Tongue (tissue), 2 donors: ENCODE data around the gene EYA3. TPM values are rescaled to one million over a fixed set of nuclear protein-coding genes. Genes with fewer than 3 reads are reported as not detected.

Experiments used
- DNase-seq: peaks from one replicate; pipeline ENCODE4 v3.0.0-alpha.2; 2015
- total RNA-seq: library from RNA; depleted of rRNA; stranded (reverse); fragments of >200 nt; gene quantifications from one replicate; pipeline ENCODE4 v1.2.3, GENCODE V29; 2014

The EYA3 gene
- total RNA-seq, 1 donor from 2014 or later, result 15.1 TPM

DNA sequence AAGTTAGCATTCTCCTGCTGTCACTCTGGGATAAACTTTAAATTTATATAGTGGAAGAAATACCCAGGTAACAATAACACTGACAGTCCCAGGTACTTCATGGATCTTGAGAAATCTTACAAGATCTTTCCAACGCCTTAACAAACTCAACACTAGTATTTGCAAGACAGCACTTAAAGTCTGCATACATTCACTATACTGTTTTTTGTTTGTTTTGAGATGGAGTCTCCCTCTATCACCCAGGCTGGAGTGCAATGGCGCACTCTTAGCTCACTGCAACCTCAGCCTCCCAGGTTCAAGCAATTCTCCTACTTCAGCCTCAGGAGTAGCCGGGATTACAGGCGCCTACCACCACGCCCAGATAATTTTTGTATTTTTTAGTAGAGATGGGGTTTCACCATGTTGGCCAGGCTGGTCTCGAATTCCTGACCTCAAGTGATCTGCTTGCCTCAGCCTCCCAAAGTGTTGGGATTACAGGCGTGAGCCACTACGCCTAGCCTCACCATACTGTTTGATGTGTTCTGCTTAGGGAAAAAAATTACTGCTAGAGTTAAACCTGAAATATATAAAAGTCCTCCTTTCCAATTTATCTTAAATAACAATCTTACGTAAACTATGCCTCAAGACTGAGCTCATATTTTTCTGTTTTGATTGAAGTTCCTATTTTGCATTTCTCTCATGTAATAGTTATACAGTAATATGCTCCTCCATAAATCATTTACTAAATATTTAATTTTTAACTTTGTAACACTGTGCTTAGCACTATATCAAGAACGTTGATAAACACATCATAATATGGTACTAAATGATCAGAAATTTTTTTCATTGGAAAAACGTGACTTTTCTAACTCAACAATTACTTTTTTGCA lies 17.5 kb downstream of the EYA3 start:
- no peak for DNase-seq

DNA sequence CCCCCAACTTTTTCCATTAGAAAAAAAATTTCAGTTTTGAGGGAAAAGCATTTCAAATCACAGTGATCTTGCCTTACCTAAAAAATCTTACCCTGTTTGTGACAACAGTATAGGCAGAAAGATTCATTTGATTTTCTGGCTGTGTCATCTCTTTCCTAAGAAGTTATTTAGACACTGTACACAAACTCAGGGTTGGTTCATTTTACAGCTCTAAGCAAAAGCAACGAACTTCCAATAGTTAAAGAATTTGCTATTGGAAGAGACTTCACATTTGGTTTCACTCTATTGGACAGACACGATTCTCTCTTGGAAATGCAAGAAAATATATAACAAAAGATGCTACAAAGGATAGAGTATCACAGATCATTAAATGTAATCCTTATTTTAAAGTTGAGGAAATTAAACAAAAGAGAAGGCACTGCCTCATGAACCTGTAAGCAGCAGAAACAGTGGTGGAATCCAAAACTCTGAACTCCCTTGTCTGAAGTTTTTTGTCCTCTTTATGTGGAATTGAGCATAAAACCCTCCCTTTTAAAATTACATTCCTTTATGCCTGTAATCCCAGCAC lies 20.8 kb downstream of the EYA3 start:
- DNase-seq, result no peak

- no peak for DNase-seq
Measured at GRCh38 chr1:28066393-28067154, 21.8 kb downstream of the EYA3 start.

GRCh38 chr1:28064064-28064463 lies 24.3 kb downstream of the EYA3 start:
- DNase-seq, result no peak

GRCh38 chr1:28062806-28063205 lies 25.6 kb downstream of the EYA3 start:
- DNase-seq, result no peak

GRCh38 chr1:28058971-28059878 lies 29.2 kb downstream of the EYA3 start:
- no peak for DNase-seq

- DNase-seq, result no peak
Measured at GRCh38 chr1:28058168-28058567, 30.2 kb downstream of the EYA3 start.

DNA sequence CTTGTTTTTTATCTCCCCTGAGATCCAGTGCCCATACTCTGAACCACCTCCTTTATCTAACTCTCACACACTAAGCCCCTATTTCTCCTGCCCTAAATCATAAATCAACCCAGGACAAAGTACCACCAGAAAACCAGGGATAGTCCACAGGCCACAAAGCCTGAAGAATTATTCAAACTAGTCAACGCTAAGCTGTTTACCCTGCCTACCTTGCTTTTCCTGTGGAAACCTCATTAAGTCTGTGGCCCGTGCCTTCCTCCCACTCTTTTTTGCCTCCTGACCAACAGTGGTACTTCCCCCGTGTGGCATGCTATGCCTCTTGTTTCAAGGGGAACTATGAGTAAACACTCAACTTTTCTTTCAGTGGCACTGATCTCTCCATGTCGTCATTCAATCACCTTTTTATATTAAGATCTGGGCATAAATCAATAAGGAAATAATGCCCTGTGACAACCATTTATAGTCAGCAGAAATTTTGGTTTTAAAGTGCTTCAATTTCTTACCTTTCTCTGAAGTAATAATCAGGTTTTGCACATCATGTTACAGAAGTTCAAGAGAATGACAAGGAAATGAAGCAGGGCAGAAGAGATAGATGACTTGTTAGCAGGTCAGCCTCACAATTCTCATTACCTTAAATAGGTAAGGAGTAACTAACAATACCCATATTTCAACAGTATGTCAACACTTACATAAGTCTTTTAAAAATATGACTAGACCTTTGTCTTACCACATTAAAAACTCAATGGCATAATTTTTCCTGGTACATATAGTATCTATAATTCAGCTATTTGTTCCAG lies 32.1 kb downstream of the EYA3 start:
- DNase-seq, result no peak

- no peak for DNase-seq
Measured at GRCh38 chr1:28050776-28051175, 37.6 kb downstream of the EYA3 start.

GRCh38 chr1:28046716-28047115 lies 41.7 kb downstream of the EYA3 start:
- no peak for DNase-seq

- no peak for DNase-seq
Measured at GRCh38 chr1:28045777-28046176, 42.6 kb downstream of the EYA3 start.

DNA sequence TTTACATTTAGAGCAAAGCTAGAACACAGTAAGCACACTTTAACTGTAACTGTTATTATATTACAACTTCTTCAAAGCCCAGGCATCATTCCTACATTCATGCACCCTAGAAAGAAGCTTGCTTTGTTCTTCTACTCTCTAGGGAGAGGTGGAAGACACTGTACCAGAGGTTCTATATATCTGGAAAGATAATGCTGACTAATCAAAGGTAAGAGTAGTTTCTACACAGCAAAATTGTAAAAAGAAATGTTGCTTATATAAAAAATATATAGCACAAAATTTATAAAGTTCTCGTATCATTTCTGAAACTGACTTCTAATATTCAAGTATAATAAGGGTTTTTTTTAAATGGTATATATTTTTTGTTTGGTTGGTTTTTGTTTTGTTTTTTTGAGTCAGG lies 44.0 kb downstream of the EYA3 start:
- DNase-seq, result no peak

DNA sequence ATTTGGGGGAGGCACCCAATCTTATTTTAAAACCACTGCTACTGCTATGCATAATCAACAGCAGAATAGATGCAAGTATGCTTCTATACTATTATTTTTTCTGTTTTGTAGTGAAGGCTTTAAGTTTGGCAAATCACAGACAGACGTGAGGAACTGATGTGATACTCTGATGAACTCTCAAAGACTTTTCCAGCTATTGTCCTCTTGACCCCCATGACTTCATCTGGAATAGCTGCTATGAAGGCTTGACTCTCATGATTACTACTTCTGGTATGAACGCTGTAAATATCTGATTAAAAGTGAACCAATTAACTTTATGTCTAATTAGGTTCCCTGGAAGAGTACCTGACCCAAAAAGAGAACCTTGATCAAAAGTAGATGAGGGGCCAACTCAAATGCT lies 49.1 kb downstream of the EYA3 start:
- DNase-seq, result no peak

DNA sequence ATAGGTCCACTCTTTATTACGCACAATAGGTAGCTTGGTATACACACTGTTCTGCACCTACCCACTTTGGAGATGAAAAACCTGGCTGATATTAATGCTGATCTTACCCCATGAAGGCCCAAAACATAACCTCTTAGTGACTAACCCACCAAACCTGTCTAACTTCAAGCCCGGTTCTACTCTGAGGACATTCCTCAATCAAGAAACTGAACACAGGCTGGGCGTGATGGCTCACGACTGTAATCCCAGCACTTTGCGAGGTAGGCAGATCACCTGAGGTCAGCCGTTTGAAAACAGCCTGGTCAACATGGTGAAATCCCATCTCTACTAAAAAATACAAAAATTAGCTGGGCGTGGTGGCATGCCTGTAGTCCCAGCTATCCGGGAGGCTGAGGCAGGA lies 50.5 kb downstream of the EYA3 start:
- DNase-seq, result no peak

GRCh38 chr1:28037206-28037605 lies 51.2 kb downstream of the EYA3 start:
- DNase-seq, result no peak

DNA sequence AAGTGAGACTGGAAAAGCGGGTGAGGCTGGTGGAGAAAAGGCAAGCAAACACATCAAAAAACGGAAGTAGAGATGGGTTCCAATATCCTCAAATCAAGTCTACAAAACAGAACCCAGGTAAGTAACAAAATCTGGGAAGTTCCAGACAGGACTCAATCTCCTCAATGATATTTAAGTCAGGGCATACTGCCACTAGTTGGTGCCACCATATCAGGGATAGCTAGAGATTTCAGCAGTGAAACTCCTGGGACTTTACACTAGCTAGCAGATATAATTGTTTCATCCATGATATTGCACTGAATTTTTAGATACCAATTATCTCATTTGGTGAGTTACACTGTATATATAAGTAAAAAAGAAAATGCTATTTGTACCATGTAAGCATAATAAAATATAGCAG lies 52.0 kb downstream of the EYA3 start:
- no peak for DNase-seq

DNA sequence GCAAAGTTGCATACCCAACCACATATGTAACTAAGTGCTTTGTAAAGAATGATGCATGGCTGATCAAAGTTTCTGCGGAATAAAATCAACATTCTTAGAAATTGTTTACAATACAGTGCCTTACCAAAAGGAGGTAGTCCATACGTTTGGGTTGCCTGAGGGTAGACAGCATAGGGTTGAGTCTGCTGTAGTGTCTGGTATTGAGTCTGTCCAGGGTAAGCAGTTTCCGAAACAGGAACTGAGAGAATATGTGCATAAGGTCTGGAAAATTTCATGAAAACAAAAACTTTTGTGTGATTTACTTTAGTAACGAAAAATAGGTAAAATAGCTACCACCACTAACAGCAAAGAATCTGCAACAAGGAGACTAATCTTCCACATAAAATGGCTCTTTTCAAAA lies 53.0 kb downstream of the EYA3 start:
- no peak for DNase-seq

DNA sequence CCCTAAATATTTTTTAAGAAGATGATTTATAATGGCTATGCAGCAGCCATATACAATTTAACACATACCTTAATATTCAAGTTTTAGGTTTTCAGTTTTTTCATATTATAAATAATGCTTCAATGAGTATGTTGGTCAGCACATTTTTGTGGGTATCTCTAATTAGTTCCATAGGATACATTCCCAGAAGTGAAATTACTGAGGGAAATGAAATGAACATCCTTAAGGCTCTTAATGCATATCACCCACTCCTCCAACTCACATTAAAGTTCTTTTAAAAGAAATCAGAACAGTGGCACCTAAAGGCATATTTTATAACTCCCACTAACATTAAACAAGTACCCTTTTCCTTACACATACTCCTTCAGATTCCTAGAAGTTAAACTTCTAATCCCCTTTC lies 56.1 kb downstream of the EYA3 start:
- no peak for DNase-seq

DNA sequence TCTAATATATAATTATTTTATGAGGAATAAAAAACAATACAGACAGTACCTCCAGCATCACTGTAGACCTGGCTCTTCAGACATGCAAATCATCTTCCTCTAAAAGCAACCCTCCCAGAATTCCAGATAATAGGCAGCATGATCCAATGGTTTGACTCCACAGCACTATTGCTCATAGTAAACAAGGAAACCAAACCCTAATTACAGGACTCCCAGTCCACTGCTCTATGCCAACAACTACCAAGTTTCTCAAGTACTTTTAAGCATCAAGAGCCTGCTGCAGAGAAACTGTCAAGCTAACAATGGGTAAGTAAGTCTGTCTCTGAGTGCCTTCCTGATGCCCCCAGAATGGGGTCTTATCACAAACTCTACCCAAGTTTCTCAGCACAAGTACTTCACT lies 57.2 kb downstream of the EYA3 start:
- no peak for DNase-seq

GRCh38 chr1:28028873-28029654 lies 59.3 kb downstream of the EYA3 start:
- DNase-seq, result no peak

DNA sequence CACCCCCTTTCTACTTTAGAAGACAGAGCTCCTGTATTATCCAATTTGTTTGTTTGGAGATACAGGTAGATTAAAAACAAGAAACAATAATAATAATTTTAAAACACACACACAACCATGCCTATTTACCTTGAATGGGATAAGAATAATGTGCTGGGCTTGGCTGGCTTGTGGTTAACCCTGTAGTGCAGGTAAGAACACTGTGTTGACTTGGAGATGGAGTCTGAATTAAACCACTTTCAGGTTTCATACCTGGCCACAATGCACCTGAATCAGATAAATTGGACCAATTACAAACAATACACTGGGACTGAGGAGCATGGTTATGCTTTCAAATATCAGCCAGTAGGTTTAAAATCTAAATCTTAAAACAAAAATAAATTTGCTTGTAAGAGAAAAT lies 60.8 kb downstream of the EYA3 start:
- no peak for DNase-seq
